GM18517 (cell line): ENCODE data around the gene L3MBTL4.
"Not testable (repeated sequence)": the region's sequence is repeated elsewhere in the genome, so short reads cannot be mapped to it uniquely, and the experiment has no call there.

Source experiments
- ATAC-seq: cut with Tn5 transposase; IDR thresholded peaks from one replicate; pipeline ENCODE4 v1.9.1; 2021; ENCODE audit warnings: mild to moderate bottlenecking, moderate library complexity; ENCODE audit not compliant: unreplicated experiment

L3MBTL4 gene

DNA sequence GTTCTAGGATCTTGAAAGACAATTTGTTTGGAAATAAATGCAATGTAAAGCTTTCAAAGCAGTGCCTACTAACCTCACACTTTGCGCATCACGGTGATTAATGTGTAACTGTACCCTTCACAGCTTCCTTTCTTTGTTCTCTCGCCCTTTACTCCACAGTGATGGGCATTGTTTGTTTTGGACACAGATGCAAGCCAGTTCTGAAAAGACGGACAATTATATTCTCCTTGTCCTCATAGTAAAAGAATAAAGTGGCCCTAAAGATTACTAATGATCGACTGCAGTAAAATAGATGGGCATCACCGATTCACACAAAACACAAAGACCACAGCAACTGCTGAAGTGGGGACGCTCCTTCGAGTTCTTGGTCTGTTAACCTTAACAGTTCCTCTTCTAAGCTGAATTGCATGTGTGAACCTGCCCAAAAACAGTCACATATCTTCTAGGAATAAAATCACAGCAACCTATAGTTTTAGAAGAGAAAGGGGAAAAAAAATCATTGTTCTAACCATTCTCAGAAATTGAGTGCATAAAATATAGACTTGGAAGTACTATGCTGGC lies 7.7 kb downstream of the L3MBTL4 start:
- ATAC-seq = no peak

DNA sequence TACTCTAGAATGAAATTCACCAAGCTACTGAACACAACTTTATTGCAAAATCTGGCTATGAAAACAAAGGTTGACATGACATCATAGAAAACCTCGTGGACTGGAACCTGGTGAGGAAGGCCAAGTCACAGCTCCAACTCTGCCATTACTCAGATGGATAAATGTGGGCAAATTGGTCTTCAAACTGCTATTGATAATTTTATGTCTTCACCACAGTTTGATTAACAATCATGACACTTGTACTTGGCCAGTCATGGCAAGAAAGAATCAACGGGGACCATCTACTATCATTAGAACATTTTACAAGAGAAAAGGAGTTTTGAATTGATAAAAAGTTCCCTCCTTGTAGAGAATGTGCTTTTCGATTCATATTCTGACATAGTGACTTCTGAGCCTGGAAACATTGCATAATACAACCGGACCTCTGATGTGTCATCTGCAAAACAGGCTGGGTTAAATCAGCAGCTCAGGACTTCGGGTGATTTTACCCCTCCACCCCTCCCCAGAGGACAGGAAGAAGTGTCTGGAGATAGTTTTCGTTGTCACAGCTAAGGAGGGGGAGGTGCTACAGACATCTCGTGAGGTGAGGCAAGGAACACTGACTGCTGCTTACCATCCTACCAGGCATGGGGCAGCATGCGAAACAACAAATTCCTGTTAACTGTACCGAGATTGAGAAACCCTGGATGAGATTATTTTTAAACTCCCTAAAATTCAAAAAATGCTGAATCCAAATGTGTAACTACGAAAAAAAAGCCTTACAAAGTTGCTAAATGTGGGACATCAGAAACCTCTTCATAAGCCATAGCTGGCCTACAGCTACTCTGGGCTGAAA lies 8.4 kb downstream of the L3MBTL4 start:
- ATAC-seq = no peak

DNA sequence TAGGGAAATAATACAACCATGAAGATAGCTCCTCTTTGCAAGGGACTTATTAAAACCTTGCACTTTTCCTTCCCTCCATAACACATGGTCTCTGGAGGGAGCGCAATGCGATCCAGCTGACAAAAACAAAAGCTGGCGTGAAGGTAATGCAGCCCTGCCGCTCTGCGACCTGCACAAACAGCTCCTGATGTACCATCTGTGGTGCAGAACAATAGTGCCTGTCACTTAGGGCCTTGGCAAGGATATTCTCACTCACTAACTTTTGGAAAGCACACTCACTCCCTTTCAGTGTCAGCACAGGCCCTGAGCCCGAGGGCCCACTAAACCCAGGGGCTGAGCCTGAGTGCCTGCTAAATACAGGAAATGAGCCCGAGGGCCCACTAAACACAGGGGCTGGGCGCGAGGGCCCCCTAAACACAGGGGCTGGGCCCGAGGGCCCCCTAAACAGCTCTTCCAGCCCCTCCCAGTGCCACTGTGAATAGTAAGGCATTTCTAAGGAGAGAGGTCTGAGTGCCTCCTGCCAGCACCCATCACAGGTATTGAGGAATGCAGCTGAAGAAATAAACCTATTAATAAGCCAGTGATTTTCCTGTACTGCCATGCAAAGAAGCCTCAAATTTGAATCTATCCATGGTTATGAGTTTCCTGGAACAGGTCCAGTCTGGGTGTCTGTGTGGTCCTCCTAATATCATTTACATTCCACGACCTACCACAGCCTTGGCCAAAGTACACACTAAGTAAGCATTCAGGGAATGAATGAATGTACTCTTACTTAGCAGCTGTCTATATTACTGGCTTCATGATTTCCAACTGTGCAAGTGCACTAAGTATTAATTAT lies 9.3 kb downstream of the L3MBTL4 start:
- ATAC-seq = no peak

DNA sequence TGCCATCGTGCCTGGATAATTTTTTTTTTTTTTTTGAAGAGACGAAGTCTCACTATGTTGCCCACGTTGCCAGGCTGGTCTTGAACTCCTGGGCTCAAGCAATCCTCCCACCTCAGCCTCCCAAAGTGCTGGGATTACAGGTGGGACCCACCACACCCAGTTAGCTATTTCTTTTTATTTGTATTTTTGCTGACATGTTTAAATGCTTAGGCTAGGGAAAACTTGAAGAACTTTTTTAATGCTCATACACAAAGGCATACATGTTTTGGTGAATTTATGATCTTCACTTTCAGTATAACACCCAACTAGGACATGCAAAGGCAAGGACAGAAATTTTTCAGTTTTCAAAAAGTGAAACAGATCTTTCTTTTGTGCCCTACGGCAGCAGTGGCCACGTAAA lies 9.9 kb downstream of the L3MBTL4 start:
- ATAC-seq = no peak

GRCh38 chr18:6401687-6402086 lies 13.0 kb downstream of the L3MBTL4 start:
- ATAC-seq = no peak

DNA sequence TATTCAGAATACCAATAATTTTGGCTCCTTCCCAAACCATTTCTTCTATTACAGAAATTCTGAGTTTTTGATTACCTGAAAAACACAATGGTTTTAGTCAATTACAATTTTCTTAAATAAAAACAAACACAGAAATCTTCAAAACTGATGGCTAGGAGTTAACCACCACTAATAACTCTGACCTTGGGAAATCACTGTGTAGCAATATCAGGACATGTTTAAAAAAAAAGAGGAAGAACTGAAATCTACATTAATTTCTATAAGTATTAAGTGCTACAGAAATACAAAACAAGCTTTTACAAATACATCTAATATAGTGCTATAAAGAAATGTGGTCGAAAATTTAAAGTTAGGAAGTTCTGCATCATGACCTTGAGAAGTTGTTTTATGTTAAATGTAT lies 14.9 kb downstream of the L3MBTL4 start:
- ATAC-seq = no peak

DNA sequence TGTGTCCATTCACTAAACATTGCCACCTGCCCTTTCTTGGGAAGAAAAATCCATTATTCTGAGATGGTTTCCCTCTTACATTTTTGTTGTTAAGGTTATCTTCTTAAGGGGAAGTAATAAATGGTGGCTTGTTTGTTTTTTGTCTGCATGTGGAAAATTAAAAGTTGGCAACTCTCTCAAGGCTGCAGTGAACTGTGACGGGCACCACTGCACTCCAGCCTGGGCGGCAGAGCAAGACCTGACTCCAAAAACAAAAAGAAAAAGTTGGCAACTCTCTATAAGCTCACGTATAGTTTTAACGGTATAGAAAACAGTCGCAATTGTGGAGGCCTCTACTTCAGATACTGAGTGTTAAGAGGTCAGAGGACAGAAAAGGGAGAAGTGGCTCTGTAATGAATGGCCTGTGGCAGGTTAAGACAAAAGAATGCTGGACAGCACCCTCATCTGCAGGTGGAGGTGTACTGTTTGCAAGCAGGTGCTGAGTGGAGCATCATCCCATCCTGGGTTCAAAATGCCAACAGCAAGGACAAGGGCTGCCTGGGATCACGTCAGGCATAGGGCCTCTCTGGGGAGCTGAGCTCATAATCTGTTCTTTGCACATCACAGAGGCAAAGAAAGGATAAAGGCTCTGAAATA lies 16.7 kb downstream of the L3MBTL4 start:
- no peak for ATAC-seq

- ATAC-seq = no peak
Measured at GRCh38 chr18:6396847-6397246, 17.9 kb downstream of the L3MBTL4 start.

GRCh38 chr18:6396276-6396675 lies 18.4 kb downstream of the L3MBTL4 start:
- no peak for ATAC-seq

- no peak for ATAC-seq
Measured at GRCh38 chr18:6389005-6389404, 25.7 kb downstream of the L3MBTL4 start.

DNA sequence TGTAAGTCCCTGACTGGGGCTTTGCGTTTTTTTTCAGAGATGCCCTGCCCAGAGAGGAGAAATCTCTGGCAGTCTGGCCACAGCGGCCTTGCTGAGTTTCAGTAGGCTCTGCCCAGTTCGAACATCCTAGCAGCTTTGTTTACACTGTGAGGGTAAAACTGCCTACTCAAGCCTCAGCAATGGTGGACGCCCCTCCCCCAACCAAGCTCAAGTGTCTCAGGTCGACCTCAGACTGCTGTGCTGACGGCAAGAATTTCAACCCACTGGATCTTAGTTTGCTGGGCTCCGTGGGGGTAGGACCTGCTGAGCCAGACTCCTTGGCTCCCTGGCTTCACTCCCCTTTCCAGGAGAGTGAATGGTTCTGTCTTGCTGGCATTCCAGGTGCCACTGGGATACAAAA lies 31.7 kb downstream of the L3MBTL4 start:
- ATAC-seq = no peak

DNA sequence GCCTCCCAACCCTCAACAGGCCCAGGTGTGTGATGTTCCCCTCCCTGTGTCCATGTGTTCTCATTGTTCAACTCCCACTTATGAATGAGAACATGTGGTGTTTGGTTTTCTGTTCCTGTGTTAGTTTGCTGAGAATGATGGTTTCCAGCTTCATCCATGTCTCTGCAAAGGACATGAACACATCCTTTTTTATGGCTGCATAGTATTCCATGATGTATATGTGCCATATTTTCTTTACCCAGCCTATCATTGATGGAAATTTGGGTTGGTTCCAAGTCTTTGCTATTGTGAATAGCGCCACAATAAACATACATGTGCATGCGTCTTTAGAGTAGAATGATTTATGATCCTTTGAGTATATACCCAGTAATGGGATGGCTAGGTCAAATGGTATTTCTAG lies 37.2 kb downstream of the L3MBTL4 start:
- ATAC-seq = not testable (repeated sequence)

GRCh38 chr18:6376433-6377229 lies 38.1 kb downstream of the L3MBTL4 start:
- ATAC-seq = no peak

GRCh38 chr18:6374935-6375529 lies 39.7 kb downstream of the L3MBTL4 start:
- ATAC-seq = no peak

GRCh38 chr18:6374340-6374739 lies 40.4 kb downstream of the L3MBTL4 start:
- no peak for ATAC-seq

- ATAC-seq = no peak
Measured at GRCh38 chr18:6373187-6373586, 41.5 kb downstream of the L3MBTL4 start.

DNA sequence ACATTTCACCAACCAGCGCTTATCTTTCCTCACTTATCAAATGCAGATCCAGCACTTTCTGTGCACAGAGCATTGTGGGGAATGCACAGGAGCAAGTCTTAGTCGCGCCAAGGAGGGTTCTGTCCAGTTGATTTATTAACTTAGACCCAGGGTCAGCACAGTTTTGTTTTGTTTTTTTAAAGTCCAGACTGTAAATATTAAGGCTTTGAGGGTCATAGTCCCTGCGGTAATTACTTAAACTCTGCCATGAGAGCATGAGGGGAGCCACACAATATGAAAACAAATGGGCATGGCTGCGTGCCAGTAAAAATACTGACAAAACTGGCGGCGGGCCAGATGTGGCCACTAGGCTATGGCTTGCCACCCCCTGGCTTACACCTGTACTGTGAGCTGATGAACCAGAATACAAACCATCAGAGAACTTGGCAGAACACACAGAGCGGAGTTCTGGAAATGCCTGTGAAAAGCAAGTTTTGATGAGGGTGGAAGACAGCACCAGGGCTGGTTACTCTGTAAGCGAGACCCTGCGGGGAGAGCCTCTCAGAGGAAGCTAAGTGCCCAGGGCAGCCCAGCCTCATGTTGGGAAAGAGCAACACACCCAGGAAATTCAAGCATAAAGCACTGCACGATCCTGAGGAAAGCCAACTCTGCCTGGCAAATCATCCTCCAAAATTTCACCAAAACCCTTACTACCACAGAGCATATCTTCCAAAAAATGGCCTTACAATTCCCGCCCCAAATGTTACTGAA lies 43.6 kb downstream of the L3MBTL4 start:
- no peak for ATAC-seq

- ATAC-seq = no peak
Measured at GRCh38 chr18:6370410-6370809, 44.3 kb downstream of the L3MBTL4 start.

GRCh38 chr18:6368017-6368416 lies 46.7 kb downstream of the L3MBTL4 start:
- no peak for ATAC-seq
